Upper lobe of right lung (tissue), 1 donor: ENCODE data around the gene CASP4. TPM values are rescaled to one million over a fixed set of nuclear protein-coding genes. Genes with fewer than 3 reads are reported as not detected.

Experiments
- ATAC-seq: fragments of 200-7000 bp; cut with Tn5 transposase; one replicate; pipeline ENCODE4 v1.9.1; 2020; ENCODE audit warnings: mild to moderate bottlenecking, moderate library complexity
- DNase-seq: peaks from one replicate; pipeline ENCODE4 v3.0.0-alpha.2; 2020
- H3K27ac ChIP-seq: fragments of 200-600 bp; one replicate; pipeline ENCODE4 v1.8.0; 2022
- H3K27me3 ChIP-seq: fragments of 200-600 bp; one replicate; pipeline ENCODE4 v1.8.0; 2022; ENCODE audit warnings: mild to moderate bottlenecking
- H3K36me3 ChIP-seq: fragments of 200-600 bp; one replicate; pipeline ENCODE4 v1.8.0; 2022
- H3K4me1 ChIP-seq: fragments of 200-600 bp; one replicate; pipeline ENCODE4 v1.8.0; 2022
- H3K4me3 ChIP-seq: fragments of 200-600 bp; one replicate; pipeline ENCODE4 v1.8.0; 2022; ENCODE audit warnings: mild to moderate bottlenecking
- H3K9me3 ChIP-seq: fragments of 200-600 bp; one replicate; pipeline ENCODE4 v1.8.0; 2022
- intact Hi-C: fragments of 100-400 bp; cut with DNase I; formaldehyde crosslinking; loops from one replicate; pipeline ENCODE4 v1.11.0; 2022
- total RNA-seq: library from RNA; stranded (reverse); fragmentation: NEBNext Ultra II Directional; extraction: Animal tissue kit (Norgen Biotek cat#: 25700); gene quantifications from one replicate; pipeline ENCODE4 v1.2.1, GENCODE V29; 2021
- TF ChIP-seq, protein P1 (sequence below): fragments of 200-600 bp; IDR thresholded peaks from one replicate; pipeline ENCODE4 v1.8.0; 2022; ENCODE audit warnings: antibody characterized with exemption
- donor health status: DM: no; HTN: yes; CAD: no; lungs with severe emphysema.

The CASP4 gene
- total RNA-seq, 1 donor from 2014 or later: 101 TPM

DNA sequence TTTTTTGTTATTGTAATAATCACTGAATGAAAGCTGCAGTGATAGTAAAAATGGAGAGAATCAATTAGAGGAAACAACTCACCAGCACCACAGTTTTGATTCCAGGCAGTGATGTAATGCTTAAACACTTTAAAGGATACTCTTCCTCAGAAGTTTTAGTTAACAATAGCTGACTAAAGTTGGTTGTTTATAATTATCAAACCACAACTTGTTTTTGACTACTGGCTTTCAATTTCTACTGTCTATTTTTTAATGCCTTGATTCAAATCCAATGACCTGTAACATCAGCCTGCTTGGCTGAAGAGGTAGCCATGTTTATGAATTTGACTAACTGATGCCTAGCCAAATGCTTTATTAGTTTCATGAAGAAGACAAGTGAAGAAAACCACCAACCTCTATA, 51.9 kb downstream of the CASP4 start:
- H3K4me3 ChIP-seq: peak overlapping the region; percentile 48
- DNase-seq (no peak), ATAC-seq (no peak)
- no peaks in the 10 kb centered on the region for H3K27me3 ChIP-seq
- intact Hi-C loops: no loop called here
- H3K36me3 ChIP-seq: no peaks in the 10 kb centered on the region
- H3K9me3 ChIP-seq: no peaks in the 10 kb centered on the region
- TF ChIP-seq, protein P1, sequence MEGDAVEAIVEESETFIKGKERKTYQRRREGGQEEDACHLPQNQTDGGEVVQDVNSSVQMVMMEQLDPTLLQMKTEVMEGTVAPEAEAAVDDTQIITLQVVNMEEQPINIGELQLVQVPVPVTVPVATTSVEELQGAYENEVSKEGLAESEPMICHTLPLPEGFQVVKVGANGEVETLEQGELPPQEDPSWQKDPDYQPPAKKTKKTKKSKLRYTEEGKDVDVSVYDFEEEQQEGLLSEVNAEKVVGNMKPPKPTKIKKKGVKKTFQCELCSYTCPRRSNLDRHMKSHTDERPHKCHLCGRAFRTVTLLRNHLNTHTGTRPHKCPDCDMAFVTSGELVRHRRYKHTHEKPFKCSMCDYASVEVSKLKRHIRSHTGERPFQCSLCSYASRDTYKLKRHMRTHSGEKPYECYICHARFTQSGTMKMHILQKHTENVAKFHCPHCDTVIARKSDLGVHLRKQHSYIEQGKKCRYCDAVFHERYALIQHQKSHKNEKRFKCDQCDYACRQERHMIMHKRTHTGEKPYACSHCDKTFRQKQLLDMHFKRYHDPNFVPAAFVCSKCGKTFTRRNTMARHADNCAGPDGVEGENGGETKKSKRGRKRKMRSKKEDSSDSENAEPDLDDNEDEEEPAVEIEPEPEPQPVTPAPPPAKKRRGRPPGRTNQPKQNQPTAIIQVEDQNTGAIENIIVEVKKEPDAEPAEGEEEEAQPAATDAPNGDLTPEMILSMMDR: no peak
- H3K4me1 ChIP-seq: no peaks in the 10 kb centered on the region
- peak overlapping the region; percentile 78 for H3K27ac ChIP-seq

DNA sequence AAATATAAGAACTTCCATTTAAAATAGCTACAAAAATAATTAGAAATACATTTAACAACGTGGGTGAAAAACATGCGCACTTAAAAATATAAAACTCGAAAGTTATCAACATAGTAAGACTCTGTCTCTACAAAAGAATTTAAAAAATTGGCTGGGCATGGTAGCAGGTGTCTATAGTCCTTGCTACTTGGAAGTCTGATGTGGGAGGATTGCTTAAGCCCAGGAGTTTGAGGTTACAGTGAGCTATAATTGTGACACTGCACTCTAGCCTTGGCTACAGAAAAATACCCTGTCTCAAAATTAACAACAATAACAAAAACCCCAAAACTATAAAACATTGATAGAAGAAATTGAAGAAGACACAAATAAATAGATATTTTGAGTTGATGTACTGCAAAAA, 56.3 kb downstream of the CASP4 start:
- H3K27ac ChIP-seq: no peak overlapping the region
- H3K27me3 ChIP-seq: no peaks in the 10 kb centered on the region
- H3K36me3 ChIP-seq: no peaks in the 10 kb centered on the region
- intact Hi-C loops: no loop called here
- no peaks in the 10 kb centered on the region for H3K4me1 ChIP-seq
- ATAC-seq (no peak), DNase-seq (no peak)
- H3K9me3 ChIP-seq: no peaks in the 10 kb centered on the region
- TF ChIP-seq, protein P1: no peak
- H3K4me3 ChIP-seq: no peak overlapping the region

DNA sequence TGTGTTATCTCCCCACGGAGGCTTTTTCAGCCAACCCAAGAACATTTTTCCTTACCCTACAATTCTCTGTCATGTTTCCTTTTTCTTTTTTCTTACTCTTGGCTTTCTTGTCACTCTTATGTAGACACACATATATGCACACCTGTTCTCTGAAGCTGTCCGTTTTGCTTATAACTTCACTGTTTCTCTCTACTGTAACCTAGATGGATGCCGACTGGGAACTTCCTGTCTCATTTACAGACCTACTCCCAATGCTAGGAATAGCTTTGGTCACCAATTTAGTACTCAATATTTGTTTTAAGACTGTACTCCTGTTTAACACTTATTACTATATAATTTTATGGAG, 60.2 kb downstream of the CASP4 start:
- H3K36me3 ChIP-seq: no peaks in the 10 kb centered on the region
- H3K4me1 ChIP-seq: no peaks in the 10 kb centered on the region
- H3K4me3 ChIP-seq: no peak overlapping the region
- no peak for DNase-seq
- no peaks in the 10 kb centered on the region for H3K27me3 ChIP-seq
- intact Hi-C loops: no loop called here
- no peak overlapping the region for H3K27ac ChIP-seq
- TF ChIP-seq, protein P1: no peak
- H3K9me3 ChIP-seq: no peaks in the 10 kb centered on the region
- no peak for ATAC-seq

DNA sequence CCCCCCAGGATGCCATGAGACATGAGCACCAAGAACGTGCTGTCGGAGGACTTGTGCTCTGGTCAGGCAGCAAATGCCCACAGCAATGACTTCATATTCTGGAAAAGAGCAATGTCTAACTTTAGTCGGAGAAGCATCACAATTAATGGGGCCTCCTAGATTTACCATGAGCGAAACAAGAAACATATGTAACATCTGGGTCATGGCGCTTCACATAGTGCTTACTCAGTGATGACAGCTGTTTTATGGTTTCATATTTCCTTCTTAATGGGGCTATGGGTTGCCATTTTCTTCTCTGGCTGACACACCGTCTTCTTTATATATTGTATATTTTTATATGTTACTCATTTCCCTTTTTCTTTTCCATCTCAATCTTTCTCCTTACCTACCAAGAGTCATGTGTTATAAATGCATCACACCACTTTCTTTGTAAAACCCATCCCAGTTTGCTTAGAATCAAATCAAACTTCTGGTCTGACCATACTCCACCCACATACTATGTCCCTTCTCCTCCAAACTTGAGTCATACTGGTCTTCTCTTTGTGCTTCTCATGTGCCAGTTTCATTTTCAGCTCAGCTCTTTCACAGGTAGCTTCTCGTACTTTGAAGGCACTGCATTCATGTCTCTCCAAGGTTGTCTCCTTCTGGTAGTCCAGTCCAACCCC, 60.7 kb downstream of the CASP4 start:
- intact Hi-C loops: no loop called here
- Histone ChIP-seq H3K36me3 (no peaks in the 10 kb centered on the region), H3K4me1 (no peaks in the 10 kb centered on the region), H3K27ac (no peak overlapping the region), H3K27me3 (no peaks in the 10 kb centered on the region), H3K4me3 (no peak overlapping the region), H3K9me3 (no peaks in the 10 kb centered on the region)
- TF ChIP-seq, protein P1: no peak
- no peak for DNase-seq
- no peak for ATAC-seq

DNA sequence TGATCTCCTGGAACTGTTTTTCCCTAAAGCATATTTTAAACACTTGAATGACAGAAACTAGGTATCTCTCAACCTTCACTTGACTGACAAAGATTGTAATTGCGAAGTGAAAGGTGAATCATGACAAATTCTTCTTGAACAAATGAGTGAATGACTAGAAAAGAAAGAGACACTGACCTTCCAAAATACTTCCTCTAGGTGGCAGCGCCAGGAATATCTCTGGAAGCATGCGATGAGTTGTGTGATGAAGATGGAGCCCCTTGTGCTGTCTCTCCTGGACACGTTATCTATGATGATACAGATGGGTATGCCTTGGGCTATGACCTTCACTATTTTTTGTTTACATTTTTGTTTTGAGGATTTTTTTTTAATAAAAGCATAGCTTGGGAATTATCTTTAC, 63.1 kb downstream of the CASP4 start:
- Histone ChIP-seq H3K27ac (no peak overlapping the region), H3K9me3 (no peaks in the 10 kb centered on the region), H3K4me3 (no peak overlapping the region), H3K4me1 (no peaks in the 10 kb centered on the region), H3K27me3 (no peaks in the 10 kb centered on the region), H3K36me3 (no peaks in the 10 kb centered on the region)
- no peak for DNase-seq
- ATAC-seq: no peak
- intact Hi-C loops: no loop called here
- TF ChIP-seq, protein P1: no peak

DNA sequence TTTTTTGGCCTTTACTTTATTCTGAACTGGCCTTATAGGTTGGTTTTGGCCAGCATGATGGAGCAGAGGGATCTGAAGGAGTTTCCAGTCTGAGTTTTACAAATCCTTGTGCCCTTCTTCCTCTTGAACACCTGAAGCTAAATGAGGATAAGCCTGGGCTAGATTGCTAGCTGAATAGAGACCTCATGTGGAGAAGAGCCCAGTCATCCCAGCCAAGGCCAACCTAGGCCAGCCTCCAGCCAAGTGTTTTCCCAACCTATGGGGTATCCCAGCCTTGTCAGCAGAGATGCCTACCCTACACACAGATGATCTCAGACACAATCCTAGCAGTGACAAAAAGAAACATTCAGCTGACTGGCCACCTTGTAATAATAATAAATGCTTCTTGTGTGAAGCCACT, 69.1 kb downstream of the CASP4 start:
- Histone ChIP-seq H3K4me3 (no peak overlapping the region), H3K27ac (peak overlapping the region; percentile 70), H3K9me3 (no peaks in the 10 kb centered on the region), H3K4me1 (peaks cover 8% of the 10 kb centered on the region), H3K27me3 (no peaks in the 10 kb centered on the region), H3K36me3 (no peaks in the 10 kb centered on the region)
- DNase-seq (no peak), ATAC-seq (no peak)
- intact Hi-C loops: no loop called here
- TF ChIP-seq, protein P1: no peak
